ENCODE measurements around the gene CPHXL2. TPM values are rescaled to one million over a fixed set of nuclear protein-coding genes. Genes with fewer than 3 reads are reported as not detected.
A peak's percentile ranks its signal among the peaks of the same experiment; 100 is the strongest.

Gene CPHXL2
- total RNA-seq, 1 donor from 2014 or later: not detected

DNA sequence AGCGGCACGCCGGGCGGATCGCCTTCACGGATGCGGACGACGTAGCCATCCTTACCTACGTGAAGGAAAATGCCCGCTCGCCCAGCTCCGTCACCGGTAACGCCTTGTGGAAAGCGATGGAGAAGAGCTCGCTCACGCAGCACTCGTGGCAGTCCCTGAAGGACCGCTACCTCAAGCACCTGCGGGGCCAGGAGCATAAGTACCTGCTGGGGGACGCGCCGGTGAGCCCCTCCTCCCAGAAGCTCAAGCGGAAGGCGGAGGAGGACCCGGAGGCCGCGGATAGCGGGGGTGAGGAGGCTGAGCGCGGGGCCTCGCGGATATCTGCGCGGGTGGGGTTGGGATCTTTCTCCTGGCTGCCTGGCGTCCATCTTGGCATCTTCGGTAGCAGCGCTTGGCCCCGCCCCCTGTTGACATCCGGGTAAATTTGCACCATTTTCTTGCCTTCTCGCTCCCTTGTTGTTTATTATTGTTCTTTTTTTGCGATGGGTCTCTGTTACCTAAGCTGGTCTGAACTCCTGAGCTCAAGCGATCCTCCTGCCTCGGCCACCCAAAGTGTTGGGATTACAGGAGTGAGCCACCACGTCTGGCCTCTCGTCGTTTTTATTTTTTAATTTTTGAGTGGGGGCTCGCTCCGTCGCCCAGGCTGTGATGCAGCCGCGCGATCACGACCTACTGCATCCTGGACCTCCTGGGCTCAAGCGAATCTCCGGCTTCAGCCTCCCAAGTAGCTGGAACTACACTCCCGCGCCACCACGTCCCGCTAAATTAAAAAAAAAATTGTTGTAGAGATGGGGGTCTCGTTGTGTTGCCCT lies 28.3 kb downstream of the CPHXL2 start:
- Histone ChIP-seq H3K27me3 (ENCODE audit: control insufficient read depth, insufficient read depth, low read length) (no peaks in the 10 kb centered on the region), H3K4me3 (ENCODE audit: low read depth, low read length) (peak overlapping the region; percentile 96), H3K36me3 (ENCODE audit: control insufficient read depth, insufficient read depth, low read length) (no peaks in the 10 kb centered on the region)
- TF ChIP-seq, protein P1, sequence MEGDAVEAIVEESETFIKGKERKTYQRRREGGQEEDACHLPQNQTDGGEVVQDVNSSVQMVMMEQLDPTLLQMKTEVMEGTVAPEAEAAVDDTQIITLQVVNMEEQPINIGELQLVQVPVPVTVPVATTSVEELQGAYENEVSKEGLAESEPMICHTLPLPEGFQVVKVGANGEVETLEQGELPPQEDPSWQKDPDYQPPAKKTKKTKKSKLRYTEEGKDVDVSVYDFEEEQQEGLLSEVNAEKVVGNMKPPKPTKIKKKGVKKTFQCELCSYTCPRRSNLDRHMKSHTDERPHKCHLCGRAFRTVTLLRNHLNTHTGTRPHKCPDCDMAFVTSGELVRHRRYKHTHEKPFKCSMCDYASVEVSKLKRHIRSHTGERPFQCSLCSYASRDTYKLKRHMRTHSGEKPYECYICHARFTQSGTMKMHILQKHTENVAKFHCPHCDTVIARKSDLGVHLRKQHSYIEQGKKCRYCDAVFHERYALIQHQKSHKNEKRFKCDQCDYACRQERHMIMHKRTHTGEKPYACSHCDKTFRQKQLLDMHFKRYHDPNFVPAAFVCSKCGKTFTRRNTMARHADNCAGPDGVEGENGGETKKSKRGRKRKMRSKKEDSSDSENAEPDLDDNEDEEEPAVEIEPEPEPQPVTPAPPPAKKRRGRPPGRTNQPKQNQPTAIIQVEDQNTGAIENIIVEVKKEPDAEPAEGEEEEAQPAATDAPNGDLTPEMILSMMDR (IDR thresholded peaks at IDR 0.05; ENCODE audit: insufficient read depth, low read length, poor library complexity, severe bottlenecking): no peak
- peak; percentile 35 for DNase-seq (ENCODE audit: low read depth)

DNA sequence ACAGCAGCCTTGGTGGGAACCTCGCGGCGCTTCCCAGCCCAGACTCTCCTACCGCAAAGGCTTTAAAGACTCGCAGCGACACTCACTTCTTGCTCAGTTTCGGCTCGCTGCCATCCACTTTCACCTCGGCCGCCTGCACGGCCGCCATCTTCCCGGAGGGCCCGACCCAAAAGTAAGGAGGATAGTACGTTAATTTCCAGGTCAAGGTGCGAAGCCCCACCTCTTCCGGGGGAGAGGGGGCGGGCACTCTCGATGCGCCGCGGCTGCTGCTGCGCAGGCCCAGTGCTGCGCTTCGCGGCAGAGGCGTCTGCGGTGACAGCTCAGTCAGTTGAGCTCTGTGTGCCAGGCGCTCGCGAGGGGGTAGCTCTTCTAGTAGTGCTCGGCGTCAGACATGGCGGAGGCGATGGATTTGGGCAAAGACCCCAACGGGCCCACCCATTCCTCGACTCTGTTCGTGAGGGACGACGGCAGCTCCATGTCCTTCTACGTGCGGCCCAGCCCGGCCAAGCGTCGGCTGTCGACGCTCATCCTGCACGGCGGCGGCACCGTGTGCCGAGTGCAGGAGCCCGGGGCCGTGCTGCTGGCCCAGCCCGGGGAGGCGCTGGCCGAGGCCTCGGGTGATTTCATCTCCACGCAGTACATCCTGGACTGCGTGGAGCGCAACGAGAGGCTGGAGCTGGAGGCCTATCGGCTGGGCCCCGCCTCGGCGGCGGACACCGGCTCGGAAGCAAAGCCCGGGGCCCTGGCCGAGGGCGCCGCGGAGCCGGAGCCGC lies 29.1 kb downstream of the CPHXL2 start, which contains the start of the genes KARS1 and TERF2IP:
KARS1 (minus strand) TSS at position 174 of the 773 bp plus-strand sequence; CDS start at position 148, 26 bp downstream.
TERF2IP (plus strand) TSS at position 282 of the 773 bp plus-strand sequence; CDS start at position 392, 110 bp downstream.
- Histone ChIP-seq H3K27me3 (ENCODE audit: control insufficient read depth, insufficient read depth, low read length) (no peaks in the 10 kb centered on the region), H3K36me3 (ENCODE audit: control insufficient read depth, insufficient read depth, low read length) (no peaks in the 10 kb centered on the region), H3K4me3 (ENCODE audit: low read depth, low read length) (peak within 1 kb of the TSS; percentile 96)
- TF ChIP-seq, protein P1 (IDR thresholded peaks at IDR 0.05; ENCODE audit: insufficient read depth, low read length, poor library complexity, severe bottlenecking): no peak
- peak; percentile 73 for DNase-seq (ENCODE audit: low read depth)

DNA sequence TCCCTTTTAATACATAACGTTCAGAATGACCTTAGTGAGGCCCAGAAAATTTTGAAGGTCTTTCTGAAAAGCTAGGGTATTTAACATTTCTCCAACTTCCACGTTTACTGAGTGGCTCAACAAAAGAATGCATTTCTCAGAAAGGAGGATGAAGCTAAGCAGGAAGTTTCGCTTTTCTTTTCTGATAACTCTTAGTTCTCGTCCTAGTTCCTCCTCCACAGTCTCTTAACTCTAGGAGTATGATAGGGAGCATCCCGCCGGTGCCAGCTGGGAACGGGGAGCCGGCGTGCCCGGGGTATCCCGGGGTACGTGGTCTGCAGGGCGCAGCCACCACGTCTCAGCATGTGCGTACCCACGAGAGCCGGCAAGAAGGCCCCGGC lies 29.7 kb downstream of the CPHXL2 start:
- TF ChIP-seq, protein P1 (IDR thresholded peaks at IDR 0.05; ENCODE audit: insufficient read depth, low read length, poor library complexity, severe bottlenecking): no peak
- H3K27me3 ChIP-seq (ENCODE audit: control insufficient read depth, insufficient read depth, low read length): no peaks in the 10 kb centered on the region
- no peak for DNase-seq (ENCODE audit: low read depth)
- peak overlapping the region; percentile 96 for H3K4me3 ChIP-seq (ENCODE audit: low read depth, low read length)
- no peaks in the 10 kb centered on the region for H3K36me3 ChIP-seq (ENCODE audit: control insufficient read depth, insufficient read depth, low read length)

DNA sequence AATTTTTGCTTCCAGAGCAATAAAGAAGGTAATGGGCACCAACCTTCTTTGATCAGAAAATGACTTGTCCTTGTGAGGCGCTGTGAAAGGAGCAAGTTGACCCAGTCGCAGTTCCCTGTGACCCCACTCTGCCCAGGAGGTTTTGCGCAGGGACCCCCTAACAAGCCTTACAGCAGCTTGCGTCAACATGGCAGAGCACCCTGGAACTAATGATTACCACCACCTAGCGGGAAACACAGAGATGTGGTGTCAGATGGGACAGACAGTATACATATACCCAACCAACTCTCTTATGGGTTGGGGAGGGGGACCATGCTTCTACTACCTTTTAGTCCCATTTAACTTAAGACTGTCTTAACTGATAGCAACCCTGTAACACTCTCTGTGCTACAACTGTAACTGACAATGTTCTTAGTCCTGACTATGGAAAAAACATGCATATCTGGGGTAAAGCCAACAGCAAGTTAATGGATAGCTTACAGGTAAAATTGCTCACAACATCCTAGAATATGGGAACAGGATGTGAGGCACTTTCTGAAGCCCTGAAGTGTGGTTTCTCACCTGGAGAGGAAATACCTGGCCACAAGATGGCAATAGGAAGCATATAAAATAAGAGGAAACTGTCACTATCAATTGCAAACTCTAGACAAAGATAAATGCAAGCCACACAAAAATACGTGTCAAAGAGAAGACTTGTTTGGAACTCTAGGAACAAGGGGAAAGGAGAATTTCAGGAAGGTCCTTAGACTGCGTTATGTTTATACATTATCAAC lies 32.4 kb downstream of the CPHXL2 start:
- Histone ChIP-seq H3K27me3 (ENCODE audit: control insufficient read depth, insufficient read depth, low read length) (no peaks in the 10 kb centered on the region), H3K36me3 (ENCODE audit: control insufficient read depth, insufficient read depth, low read length) (peaks cover 5% of the 10 kb centered on the region), H3K4me3 (ENCODE audit: low read depth, low read length) (no peak overlapping the region)
- TF ChIP-seq, protein P1 (IDR thresholded peaks at IDR 0.05; ENCODE audit: insufficient read depth, low read length, poor library complexity, severe bottlenecking): no peak
- no peak for DNase-seq (ENCODE audit: low read depth)

DNA sequence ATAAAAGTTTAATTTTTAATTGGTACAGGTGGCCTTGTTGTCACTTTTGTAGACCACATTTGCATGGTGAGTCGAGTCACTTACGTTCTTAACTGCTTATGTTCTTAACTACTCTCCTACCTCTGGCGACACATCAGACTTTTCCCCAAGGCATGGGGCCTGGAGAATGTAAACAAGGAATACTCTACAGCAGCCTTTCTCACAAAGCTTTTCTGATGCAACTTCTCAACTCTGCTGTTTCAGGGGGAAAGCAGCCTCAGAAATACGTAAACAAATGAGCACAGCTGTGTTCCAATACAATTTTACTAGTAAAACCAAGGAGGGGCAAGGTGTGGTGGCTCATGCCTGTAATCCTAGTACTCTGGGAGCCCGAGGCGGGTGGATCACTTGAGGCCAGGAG lies 36.2 kb downstream of the CPHXL2 start:
- TF ChIP-seq, protein P1 (IDR thresholded peaks at IDR 0.05; ENCODE audit: insufficient read depth, low read length, poor library complexity, severe bottlenecking): no peak
- peaks cover 5% of the 10 kb centered on the region for H3K36me3 ChIP-seq (ENCODE audit: control insufficient read depth, insufficient read depth, low read length)
- no peak for DNase-seq (ENCODE audit: low read depth)
- H3K27me3 ChIP-seq (ENCODE audit: control insufficient read depth, insufficient read depth, low read length): no peaks in the 10 kb centered on the region
- no peak overlapping the region for H3K4me3 ChIP-seq (ENCODE audit: low read depth, low read length)

All from kidney epithelial cell (primary cell).